Upper lobe of left lung (tissue), 4 donors: ENCODE measurements around the gene POU5F2.

Source experiments
- CTCF ChIP-seq, 6 experiments: fragments of 450-650 bp in 4 of 6; fragments of 200-600 bp in 2 of 6; sonication (generic) in 2 of 6; IDR thresholded peaks; one replicate each; pipeline ENCODE4 v1.5.1; 2016 to 2019; ENCODE audit warnings: antibody characterized with exemption in 6 of 6
- EP300 ChIP-seq, 4 donors: sonication (generic); formaldehyde crosslinking; IDR thresholded peaks; one replicate each; pipeline ENCODE4 v1.5.1; 2017; ENCODE audit warnings: antibody characterized with exemption in 4 of 4, control low read depth in 2 of 4
- POLR2A ChIP-seq, 4 donors: fragments of 450-650 bp; IDR thresholded peaks; one replicate each; pipeline ENCODE4 v1.5.1; 2016 to 2017; ENCODE audit warnings: antibody characterized with exemption in 4 of 4, mild to moderate bottlenecking in 2 of 4
- POLR2AphosphoS5 ChIP-seq, 2 donors: sonication (generic); formaldehyde crosslinking; IDR thresholded peaks; one replicate each; pipeline ENCODE4 v1.5.1; 2017; ENCODE audit warnings: antibody characterized with exemption in 2 of 2

DNA sequence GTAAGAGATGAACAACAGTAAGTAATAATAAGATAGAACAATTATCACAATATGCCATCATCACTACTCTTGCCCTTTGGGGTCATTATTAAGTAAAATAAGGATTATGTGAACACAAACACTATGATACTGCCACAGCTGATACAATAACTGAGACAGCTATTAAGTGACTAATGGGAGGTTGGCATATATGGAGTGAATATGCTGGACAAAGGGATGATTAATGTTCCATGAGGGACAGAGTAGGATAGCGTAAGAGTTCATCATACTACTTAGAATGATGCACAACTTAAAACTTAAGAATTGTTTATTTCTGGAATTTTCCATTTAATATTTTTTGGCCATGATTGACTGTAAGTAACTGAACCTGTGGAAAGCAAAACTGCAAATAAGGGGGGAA lies 16.6 kb downstream of the POU5F2 start:
- no peak for TF ChIP-seq CTCF (IDR thresholded peaks at IDR 0.05)
- no peak for TF ChIP-seq EP300 (IDR thresholded peaks at IDR 0.05)
- no peak for TF ChIP-seq POLR2A (IDR thresholded peaks at IDR 0.05)
- TF ChIP-seq POLR2AphosphoS5 (IDR thresholded peaks at IDR 0.05): no peak
